Ureter (tissue), 1 donor: ENCODE results near the gene HDAC1. TPM values are rescaled to one million over a fixed set of nuclear protein-coding genes. Genes with fewer than 3 reads are reported as not detected.
"Not testable (repeated sequence)": the region's sequence is repeated elsewhere in the genome, so short reads cannot be mapped to it uniquely, and the experiment has no call there.

Experiments used
- DNase-seq: peaks from one replicate; pipeline ENCODE4 v3.0.0-alpha.2; 2020; ENCODE audit warnings: low spot score
- total RNA-seq: library from RNA; stranded (reverse); gene quantifications from one replicate; pipeline ENCODE4 v1.2.4, GENCODE V29; 2023
- donor health status: DM: yes; HTN: yes; CAD: no.

HDAC1 gene
- total RNA-seq = 113 TPM

DNA sequence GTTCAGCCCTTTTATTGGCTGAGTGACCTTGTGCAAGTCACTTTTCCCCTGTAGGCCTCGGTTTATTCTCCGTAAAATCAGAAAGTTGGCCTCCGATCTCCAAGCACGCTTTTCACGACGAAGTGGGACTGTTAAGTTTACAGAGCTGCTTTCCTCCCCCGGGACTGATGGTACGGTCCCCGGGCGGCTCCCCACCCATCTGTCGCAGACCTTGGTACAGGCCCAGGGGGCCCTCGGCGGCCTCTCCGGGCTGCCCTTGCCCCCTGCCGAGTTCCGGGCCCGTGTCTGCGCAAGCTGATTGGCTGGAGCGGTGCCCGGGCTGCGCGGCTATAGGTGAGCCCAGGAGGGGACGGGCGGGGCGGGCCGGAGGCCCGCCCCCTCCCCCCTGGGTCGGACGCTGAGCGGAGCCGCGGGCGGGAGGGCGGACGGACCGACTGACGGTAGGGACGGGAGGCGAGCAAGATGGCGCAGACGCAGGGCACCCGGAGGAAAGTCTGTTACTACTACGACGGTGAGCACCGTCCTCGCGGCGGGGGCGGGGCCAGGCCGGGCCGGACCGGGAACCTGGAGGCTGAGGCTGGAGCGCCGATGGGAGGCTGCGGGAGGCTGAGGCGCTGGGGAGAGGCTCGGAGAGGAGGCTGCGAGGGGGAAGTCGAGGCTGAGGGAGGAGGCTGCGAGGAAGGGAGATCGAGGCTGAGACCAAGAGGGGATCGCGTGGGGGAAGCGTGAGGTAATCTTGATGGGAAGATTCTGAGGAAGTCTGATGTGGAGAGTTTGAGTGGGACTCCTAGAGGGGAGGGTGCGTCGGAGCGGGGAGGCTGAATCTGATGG, at the start of gene HDAC1:
HDAC1 (plus strand) TSS at position 376 of the 831 bp plus-strand sequence; CDS start at position 463, 87 bp downstream.
- peak; percentile 95 for DNase-seq

DNA sequence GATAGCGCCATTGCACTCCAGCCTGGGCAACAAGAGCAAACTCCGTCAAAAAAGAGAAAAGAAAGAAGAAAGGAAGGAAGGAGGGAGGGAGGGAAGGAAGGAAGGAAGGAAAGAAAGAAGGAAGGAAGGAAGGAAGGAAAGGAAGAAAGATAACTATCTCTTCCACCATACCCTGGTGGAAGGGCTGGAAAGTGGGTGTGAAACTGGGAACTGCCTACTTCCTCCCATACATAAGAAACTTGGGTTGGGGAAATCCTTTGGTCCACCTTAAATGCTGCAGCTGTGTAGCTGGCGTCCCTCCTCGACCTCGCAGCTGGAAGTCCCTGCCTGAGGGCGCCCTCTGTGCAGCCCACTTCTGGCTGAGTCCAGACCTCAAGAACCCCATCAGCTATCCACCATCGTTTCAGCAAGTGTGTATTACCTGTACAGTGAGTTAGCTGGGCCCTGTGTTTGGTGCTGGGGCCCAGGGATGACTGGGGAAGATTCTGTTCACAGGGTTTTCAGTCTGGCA, 49.5 kb upstream of the HDAC1 start:
- no peak for DNase-seq

DNA sequence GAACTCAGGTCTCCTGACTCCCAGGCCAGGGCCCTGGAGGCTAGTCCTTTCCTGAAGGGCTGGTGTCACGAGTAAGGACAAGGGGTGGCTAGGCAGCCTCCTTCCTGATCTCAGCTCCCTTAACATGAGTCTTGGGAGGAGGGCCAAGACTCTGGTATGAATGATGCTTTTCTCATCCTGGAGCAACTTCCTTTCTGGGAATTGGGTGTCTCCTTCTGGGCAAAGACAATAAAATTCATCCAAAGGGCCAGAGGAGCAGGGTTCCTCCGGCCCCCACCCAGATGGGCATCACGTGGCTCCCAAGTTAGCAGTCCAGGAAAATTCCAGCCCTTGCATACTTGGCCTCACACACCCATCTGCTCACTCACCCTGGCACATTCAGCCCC, 45.0 kb upstream of the HDAC1 start, which contains the start of gene FAM167B:
FAM167B (plus strand) TSS at position 335 of the 386 bp plus-strand sequence. CDS start 200 bp downstream, outside the sequence.
- DNase-seq = peak; percentile 61

- DNase-seq = peak; percentile 50
Measured at GRCh38 chr1:32247452-32247851, 44.4 kb upstream of the HDAC1 start.

GRCh38 chr1:32247983-32248889, 43.6 kb upstream of the HDAC1 start:
- DNase-seq = peak; percentile 79

GRCh38 chr1:32249831-32250525, 41.9 kb upstream of the HDAC1 start:
- peak; percentile 66 for DNase-seq

- DNase-seq = no peak
Measured at GRCh38 chr1:32250893-32251716, 40.8 kb upstream of the HDAC1 start, which contains the start of gene LCK. LCK (plus strand) TSS chr1:32251265; CDS start chr1:32274330, 23,065 bp downstream.

- no peak for DNase-seq
Measured at GRCh38 chr1:32255072-32256071, 36.5 kb upstream of the HDAC1 start.

GRCh38 chr1:32256473-32257226, 35.2 kb upstream of the HDAC1 start:
- DNase-seq = no peak

- no peak for DNase-seq
Measured at GRCh38 chr1:32257227-32257508, 34.7 kb upstream of the HDAC1 start.

DNA sequence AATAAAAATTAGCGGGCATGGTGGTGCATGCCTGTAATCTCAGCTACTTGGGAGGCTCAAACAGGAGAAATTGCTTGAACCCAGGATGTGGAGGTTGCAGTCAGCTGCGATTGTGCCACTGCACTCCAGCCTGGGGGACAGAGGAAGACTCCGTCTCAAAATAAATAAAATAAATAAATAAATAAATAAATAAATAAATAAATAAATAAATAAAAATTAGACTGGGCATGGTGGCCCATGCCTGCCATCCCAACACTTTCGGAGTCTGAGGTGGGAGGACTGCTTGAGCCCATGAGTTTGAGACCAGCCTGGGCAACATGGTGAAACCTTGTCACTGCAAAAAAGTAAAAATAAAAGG, 28.7 kb upstream of the HDAC1 start:
- DNase-seq = not testable (repeated sequence)

DNA sequence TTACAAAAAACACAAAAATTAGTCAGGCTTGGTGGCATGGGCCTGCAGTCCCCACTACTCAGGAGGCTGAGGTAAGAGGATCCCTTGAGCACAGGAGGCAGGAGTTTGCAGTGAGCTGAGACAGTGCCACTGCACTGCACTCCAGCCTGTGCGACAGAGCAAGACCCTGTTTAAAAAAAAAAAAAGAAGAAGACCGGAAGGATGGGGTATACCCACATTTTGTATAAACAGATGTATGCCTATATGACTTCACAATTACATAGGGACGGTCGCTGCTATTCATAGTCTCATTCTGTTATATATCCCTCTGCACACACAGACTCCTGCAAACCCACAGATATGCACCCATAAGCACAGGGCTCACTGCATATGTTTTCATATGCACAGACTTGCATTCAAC, 28.1 kb upstream of the HDAC1 start:
- no peak for DNase-seq

DNA sequence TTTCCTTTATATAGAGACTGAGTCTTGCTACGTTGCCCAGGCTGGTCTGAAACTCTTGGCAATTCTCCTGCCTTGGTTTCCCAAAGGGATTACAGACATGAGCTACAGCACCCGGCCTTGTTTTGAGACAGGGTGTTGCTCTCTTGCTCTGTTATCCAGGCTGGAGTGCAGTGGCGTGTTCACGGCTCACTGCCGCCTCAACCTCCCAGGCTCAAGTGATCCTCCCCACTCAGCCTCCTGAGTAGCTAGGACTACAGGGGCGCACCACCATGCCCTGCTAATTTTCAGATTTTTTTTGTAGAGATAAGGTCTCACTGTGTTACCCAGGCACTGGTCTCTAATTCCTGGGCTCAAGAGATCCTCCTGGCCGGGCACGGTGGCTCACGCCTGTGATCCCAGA, 26.0 kb upstream of the HDAC1 start:
- DNase-seq = no peak

GRCh38 chr1:32266921-32267591, 24.8 kb upstream of the HDAC1 start:
- DNase-seq = no peak

GRCh38 chr1:32269744-32270143, 22.1 kb upstream of the HDAC1 start:
- DNase-seq = no peak

GRCh38 chr1:32272557-32273390, 19.1 kb upstream of the HDAC1 start:
- no peak for DNase-seq
